Measurements from ENCODE around the gene BRCA1.
"Not testable (repeated sequence)": the region's sequence is repeated elsewhere in the genome, so short reads cannot be mapped to it uniquely, and the experiment has no call there.

Gene BRCA1

DNA sequence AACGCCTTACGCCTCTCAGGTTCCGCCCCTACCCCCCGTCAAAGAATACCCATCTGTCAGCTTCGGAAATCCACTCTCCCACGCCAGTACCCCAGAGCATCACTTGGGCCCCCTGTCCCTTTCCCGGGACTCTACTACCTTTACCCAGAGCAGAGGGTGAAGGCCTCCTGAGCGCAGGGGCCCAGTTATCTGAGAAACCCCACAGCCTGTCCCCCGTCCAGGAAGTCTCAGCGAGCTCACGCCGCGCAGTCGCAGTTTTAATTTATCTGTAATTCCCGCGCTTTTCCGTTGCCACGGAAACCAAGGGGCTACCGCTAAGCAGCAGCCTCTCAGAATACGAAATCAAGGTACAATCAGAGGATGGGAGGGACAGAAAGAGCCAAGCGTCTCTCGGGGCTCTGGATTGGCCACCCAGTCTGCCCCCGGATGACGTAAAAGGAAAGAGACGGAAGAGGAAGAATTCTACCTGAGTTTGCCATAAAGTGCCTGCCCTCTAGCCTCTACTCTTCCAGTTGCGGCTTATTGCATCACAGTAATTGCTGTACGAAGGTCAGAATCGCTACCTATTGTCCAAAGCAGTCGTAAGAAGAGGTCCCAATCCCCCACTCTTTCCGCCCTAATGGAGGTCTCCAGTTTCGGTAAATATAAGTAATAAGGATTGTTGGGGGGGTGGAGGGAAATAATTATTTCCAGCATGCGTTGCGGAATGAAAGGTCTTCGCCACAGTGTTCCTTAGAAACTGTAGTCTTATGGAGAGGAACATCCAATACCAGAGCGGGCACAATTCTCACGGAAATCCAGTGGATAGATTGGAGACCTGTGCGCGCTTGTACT lies at the start of gene BRCA1:
Gene BRCA1 (minus strand): TSS at position 232 of the 834 bp plus-strand sequence. CDS start 1,268 bp downstream, outside the sequence.
- peak; percentile 81 to 92 for DNase-seq (ENCODE audit: extremely low read depth in 1 of 2, low read depth in 1 of 2)

DNA sequence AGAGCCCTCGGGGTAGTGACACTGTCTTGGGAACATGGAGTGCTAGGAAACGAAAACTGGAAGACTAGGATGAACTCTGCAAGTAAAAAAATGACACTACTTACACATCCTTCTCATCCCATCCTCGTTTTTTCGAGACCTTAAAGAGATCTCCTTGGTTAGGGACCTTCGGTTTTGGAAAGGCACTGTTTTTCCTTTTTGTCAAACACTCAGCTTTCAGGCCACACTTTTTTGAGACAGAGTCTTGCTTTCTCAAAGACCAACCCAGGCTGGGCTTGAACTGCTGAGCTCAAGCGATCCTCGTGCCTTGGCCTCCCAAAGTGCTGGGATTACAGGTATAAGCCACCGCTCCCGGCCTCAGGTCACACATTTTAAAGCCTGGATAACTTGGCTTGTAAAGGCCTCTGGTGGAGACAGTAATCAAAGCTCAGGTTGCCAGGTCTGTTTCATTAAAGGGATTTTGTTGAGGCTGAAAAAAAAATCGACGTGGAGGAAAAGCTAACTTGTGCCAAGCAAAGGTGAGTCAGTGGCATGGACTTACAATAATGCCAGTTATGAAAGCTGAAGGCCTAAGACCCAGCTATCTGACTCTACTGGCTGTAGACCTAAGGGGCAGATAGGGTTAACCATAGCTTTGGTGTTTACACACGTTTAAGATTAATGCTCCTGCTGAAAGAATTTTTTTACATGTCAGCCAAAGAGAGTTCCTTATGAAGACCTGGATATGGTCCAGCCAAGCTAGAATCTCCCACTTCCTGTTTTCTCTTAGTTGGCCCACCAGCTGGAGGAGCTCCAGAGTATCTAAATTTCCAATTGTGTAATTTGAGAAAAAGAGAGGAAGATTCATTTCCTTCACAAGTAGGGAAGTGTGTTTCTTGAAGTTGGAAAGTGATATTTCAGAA lies 46.7 kb upstream of the BRCA1 start:
- no peak for DNase-seq (ENCODE audit: extremely low read depth in 1 of 2, low read depth in 1 of 2)

DNA sequence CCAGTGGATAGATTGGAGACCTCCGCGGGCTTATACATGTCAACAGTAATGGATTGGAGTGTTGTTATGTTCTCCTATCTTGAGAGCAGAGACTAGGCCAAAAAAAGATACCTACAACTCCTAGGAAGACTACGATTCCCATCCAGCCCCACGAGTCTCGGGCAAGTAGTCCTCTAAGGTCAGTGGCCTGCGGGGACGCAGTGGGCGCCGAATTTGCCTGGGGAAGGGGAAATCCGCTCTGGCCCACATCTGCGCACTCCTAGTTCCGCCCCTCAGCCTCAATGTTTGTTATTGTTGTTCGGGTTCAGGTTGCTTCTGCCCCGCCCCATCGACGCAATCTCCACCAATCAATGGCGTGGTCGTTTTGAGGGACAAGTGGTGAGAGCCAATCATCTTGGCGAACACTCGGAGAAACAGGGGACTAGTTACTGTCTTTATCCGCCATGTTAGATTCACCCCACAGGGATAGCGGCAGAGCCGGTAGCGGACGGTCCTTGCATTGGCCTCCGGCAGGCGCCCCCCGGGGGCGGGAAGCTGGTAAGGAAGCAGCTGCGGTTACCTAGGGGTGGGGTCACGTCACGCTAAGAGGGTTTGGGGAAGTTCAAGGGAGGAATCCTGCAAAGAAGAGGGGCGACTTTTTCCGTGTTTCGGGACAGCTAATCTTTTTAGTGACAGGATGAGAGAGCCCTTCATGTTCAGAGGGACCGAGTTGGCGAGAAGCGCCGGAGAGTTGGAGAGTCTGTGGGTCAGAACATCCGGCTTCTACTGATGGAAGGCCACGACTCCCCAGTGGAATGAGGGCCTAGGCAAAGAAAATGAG lies 45.8 kb upstream of the BRCA1 start, which contains the start of gene NBR1:
Gene NBR1 (plus strand): TSS at position 449 of the 820 bp plus-strand sequence. CDS start 4,586 bp downstream, outside the sequence.
- peak; percentile 89 to 93 for DNase-seq (ENCODE audit: extremely low read depth in 1 of 2, low read depth in 1 of 2)

DNA sequence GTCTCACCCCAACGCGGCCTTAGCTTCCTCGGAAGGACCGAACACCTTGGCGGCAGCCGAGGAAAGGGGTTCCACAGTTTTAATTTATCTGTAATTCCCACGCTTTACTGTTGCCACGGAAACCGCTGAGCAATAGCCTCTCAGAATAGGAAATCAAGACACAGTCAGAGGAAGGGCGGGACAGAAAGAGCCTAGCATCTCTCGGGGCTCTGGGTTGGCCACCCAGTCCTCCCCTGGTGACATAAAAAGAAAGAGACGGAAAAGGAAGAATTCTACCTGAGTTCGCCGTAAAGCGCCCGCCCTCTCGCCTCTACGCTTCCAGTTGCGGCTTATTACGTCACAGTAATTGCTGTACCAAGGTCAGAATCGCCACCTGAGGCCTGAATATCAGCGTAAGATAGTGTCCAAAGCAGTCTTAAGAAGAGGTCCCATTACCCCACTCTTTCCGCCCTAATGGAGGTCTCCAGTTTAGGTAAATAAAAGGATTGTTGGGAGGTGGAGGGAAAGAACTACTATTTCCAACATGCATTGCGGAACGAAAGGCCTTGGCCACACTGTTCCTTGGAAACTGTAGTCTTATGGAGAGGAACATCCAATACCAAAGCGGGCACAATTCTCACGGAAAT lies 45.1 kb upstream of the BRCA1 start:
- peak; percentile 67 to 89 for DNase-seq (ENCODE audit: extremely low read depth in 1 of 2, low read depth in 1 of 2)

DNA sequence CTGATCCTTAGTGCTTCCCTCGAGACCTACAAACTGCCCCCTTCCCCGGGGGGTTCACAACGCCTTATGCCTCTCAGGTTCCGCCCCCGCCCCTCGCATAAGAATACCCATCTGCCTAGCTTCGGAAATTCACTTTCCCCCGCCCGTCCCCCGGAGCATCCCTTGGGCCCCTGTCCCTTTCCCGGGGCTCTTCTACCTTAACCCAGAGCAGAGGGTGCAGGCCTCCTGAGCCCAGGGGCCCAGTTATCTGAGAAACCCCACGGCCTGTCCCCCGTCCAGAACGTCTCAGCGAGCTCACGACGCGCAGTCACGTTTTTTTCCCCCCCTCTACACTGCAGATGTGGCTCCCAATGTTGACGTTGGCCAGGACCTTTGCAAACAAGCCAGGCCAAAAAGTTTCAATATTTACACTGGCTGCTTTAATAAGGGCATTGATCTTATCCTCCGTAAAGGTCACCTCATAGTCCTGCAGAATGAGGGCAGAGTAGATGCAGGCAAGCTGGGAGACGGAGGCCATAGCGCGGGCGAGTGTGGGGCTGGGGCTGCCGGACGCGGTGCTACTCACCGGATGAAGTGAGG lies 44.5 kb upstream of the BRCA1 start:
- DNase-seq (ENCODE audit: extremely low read depth in 1 of 2, low read depth in 1 of 2), result peak in 1 of 2 donors; percentile 6

DNA sequence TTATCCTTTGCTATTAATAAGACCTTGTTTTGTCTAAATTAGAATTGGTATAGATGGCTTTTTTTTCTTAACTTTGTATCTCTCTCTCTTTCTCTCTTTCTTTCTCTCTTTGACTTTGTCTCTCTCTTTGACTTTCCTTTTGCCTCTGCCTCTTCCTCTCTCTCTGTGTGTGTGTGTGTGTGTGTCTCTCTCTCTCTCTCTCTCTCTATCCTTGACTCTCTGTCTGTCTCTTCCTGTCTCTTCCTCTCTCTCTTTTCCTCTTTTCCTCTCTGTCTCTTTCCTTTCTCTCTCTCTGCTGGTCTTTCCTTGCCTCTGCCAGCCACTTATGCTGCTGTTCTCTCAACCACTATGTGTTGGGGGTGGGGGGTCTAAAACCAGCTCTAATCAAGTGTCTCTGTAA lies 40.8 kb upstream of the BRCA1 start:
- DNase-seq (ENCODE audit: extremely low read depth in 1 of 2, low read depth in 1 of 2), result not testable (repeated sequence)

DNA sequence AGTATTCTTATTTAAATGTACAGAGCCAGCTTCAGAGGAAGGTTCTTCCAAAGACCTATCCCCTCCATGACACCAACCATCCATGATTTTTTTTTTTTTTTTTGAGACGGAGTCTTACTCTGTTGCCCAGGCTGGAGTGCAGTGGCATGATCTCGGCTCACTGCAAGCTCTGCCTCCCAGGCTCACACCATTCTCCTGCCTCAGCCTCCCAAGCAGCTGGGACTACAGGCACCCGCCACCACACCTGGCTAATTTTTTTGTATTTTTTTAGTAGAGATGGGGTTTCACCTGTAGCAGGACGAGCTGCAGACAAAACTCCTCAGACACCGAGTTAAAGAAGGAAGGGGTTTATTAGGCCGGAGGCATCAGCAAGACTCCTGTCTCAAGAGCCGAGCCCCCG lies 34.8 kb upstream of the BRCA1 start:
- DNase-seq (ENCODE audit: extremely low read depth in 1 of 2, low read depth in 1 of 2), result not testable (repeated sequence)

DNA sequence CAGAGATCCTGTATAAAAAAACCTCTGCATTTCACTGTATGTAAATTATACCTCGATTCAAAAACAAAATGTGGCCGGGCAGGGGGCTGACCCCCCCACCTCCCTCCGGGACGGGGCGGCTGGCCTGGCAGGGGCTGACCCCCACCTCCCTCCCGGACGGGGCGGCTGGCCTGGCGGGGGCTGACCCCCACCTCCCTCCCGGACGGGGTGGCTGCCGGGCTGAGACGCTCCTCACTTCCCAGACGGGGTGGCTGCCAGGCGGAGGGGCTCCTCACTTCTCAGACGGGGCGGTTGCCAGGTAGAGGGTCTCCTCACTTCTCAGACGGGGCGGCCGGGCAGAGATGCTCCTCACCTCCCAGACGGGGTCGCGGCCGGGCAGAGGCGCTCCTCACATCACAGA lies 34.1 kb upstream of the BRCA1 start:
- DNase-seq (ENCODE audit: extremely low read depth in 1 of 2, low read depth in 1 of 2), result not testable (repeated sequence)

DNA sequence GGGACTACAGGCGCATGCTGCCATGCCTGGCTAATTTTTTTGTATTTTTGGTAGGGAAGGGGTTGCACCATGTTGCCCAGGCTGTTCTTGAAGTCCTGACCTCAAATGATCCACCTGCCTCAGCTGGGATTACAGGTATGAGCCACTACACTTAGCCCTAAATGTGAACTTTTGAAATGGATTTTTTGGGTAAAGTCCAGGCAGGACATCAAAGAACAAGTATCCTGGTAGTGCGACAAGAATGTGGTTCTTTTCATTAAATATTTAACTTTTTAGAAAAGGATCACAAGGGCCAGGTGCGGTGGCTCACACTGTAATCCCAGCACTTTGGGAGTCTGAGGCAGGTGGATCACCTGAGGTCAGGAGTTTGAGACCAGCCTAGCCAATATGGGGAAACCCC lies 30.5 kb upstream of the BRCA1 start:
- DNase-seq (ENCODE audit: extremely low read depth in 1 of 2, low read depth in 1 of 2), result no peak

DNA sequence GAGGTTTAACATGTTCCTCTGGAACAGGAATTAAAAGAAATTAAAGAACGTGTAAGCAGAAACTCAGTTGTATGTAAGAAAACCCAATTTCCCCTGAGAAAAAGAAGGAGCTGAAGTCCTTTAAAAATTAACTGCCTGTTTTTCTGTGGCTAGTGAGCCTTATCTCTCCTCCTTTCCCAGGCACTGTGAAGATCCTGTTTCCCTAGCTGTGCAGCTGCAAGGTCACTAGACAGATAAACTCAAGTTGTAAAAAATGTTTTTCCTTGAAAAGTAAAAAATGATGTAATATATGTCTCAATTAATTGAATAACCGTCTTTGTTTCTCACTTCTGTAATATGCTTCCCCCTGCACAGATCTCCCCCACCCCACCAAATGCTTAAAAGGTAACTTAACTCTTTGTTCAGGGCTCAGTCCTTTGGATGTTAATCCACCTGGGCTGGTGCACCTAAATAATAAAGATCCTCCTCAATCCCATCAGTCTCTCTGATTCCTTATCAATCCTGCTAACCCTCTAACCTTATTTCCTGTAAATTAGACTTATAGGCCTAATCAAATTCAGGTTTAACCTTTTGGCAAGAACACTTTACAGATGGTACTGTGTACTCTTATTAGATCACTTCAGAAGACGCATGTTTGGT lies 28.2 kb upstream of the BRCA1 start:
- DNase-seq (ENCODE audit: extremely low read depth in 1 of 2, low read depth in 1 of 2), result not testable (repeated sequence)

DNA sequence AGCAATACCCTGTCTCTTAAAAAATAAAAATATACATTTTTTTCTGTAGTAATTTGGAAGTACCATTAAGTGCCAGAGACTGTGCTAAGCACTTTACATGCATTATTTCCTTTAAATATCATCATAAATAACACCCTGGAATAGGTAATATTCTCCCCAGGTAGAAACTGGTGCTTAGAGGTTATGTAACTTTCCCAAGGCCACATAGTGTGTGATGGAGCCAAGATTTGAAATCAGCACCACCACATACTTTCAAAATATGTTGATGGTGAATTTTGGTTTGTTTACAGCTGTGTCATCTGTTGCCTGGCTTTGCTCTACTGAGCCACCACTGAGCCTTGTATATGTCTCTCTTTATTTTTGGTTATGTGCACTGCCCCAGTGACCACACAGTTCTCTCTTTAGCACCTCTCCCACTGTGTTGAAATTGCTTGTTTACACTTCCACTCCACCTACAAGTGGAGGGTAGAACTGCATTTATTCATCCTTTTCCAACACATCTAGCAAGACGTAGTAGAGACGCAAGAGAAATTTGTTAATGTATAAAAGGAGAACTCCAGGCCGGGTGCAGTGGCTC lies 26.8 kb upstream of the BRCA1 start:
- DNase-seq (ENCODE audit: extremely low read depth in 1 of 2, low read depth in 1 of 2), result no peak

DNA sequence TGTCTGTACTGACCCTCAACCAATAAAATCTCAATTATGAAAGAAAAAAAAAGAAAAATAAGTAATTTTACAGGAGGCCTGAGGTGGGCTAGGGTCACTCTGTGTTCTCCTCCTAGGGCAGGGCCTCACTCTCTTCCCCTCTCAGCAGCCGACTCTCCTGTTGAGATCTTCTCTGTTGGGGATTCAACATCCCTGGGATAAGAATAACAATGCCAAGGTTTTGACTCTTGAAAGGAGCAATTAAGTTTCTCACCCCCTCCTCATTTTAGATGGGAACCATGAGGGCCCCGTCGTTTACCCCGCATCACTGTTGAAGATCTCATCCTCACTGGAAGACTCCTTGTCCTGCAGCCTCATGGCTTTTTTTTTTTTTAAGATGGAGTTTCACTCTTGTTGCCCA lies 21.5 kb upstream of the BRCA1 start:
- no peak for DNase-seq (ENCODE audit: extremely low read depth in 1 of 2, low read depth in 1 of 2)

DNA sequence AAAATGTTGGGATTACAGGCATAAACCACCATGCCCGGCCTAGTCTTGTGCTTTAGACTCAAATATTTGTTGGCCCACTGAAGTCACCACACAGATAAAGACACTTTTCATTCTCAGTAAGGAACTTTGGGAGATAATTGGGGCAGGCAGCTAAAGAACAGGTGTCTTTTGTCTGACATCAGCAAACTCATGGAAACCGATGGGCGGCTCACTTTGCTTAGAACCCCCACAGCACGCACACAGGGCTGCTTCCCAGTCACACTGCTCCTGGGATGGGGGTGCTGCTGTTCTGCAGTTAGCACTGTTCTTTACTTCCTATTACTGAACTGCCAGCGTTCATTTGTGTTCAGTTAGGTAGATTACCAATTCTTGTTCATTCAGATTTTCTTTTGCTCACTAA lies 18.0 kb upstream of the BRCA1 start:
- DNase-seq (ENCODE audit: extremely low read depth in 1 of 2, low read depth in 1 of 2), result no peak

DNA sequence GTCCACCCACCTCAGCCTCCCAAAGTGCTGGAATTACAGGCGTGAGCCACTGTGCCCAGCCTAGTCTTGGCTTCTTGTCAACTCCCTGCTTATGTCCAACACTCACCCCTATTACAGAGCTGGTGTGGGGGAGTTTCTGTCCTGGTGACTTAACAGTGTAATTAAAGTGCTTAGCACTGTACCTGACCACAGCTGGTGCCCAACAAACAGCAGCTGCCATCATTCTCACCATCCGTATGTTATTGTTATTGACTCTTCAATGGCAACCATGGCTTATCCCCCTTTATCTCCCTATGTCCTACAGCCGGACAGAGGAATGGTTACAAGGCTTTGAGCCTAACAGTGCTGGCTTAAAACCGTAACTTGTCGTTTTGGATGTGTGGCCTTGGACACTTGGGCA lies 17.0 kb upstream of the BRCA1 start:
- DNase-seq (ENCODE audit: extremely low read depth in 1 of 2, low read depth in 1 of 2), result no peak

DNA sequence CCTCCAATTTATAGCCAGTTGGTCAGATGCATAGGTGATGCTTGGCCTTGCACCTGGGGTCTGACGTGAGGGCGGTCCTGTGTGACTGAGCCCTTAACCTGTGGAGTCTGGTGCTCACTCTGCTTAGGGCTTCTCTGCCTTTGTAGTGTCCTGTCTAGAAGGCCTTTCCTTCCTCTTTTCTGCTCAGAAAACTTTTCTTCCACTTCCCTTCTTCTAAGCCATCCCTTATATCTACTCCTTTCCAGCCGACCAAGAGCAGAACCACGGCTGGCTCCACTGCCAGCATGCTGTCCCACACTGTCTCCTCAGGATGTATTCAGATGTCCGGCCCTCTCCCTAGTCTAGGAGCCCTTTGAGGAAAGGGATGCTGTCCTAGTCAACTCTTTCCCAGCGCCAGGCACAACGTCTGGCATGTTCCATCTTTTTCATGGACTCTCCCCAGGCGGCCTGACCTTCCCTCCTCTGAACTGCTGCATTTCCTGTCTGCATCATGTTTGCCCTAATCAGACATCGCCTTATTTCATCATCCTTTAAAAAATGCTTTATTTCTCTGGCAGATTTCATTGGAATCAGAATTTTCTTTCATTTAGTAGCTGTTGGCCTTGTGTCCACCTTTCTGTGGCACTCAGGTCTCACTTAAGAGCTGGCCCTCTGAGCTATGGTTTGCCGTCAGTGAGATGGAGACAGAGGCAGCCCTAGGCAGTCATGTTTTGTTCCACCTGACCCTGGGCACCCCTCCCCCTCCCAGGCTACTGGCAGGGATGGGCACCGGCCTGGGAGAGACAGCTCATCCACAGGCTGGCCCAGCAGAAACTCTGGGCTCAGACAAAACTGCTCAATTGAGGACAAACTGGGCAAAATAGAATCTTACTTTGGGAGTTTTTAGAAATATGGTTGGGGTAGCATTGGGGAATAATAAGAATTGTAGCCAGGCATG lies 15.5 kb upstream of the BRCA1 start:
- DNase-seq (ENCODE audit: extremely low read depth in 1 of 2, low read depth in 1 of 2), result no peak

DNA sequence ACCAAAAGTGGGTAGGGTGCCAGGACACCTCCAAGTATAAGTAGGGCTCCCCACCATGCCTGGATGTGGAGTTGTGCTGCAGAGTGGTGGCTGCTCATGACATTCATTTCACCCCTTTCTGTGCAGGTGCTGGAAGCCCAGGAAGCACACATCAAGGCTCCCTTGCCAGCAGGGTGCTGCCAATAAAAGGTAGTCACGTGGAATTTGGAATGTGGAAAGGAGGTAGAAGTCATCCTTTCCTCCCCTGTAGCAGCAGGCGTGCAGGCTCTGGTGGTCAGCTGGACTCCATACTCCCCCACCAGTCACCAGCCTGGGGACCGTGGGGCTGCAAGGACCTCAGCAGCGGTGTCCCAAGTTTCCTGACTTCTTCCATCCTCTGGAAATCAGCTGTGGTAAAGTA lies 13.4 kb upstream of the BRCA1 start:
- DNase-seq (ENCODE audit: extremely low read depth in 1 of 2, low read depth in 1 of 2), result not testable (repeated sequence)

DNA sequence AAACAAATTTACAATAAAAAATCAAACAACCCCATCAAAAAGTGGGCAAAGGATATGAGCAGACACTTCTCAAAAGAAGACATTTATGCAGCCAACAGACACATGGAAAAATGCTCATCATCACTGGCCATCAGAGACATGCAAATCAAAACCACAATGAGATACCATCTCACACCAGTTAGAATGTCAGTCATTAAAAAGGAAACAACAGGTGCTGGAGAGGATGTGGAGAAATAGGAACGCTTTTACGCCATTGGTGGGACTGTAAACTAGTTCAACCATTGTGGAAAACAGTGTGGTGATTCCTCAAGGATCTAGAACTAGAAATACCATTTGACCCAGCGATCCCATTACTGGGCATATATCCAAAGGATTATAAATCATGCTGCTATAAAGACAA lies 11.4 kb upstream of the BRCA1 start:
- not testable (repeated sequence) for DNase-seq (ENCODE audit: extremely low read depth in 1 of 2, low read depth in 1 of 2)

DNA sequence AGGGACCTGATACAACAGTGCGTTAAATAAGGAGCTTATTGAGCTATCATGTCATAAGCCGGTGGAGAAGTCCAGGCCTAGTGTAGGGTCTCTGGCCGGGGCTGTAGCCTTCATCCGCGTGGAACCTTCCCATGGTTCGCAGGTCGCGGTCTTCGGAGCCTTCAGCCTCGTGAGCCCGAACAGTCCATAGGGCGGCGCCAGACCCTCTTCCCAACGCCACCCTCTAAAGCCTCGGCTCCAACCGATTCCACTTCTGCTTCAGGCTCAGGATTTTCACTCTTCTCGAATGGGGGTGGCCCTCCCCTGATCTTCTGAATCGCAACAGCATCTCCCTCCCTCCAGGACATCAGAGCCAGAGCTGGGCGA lies 10.3 kb upstream of the BRCA1 start:
- no peak for DNase-seq (ENCODE audit: extremely low read depth in 1 of 2, low read depth in 1 of 2)
